ENCODE results near the gene IGSF3.
"Not testable (repeated sequence)": the region's sequence is repeated elsewhere in the genome, so short reads cannot be mapped to it uniquely, and the experiment has no call there.

The IGSF3 gene

GRCh38 chr1:116595065-116595840 lies 72.3 kb downstream of the IGSF3 start:
- not testable (repeated sequence) for DNase-seq

GRCh38 chr1:116593977-116594376 lies 73.6 kb downstream of the IGSF3 start:
- not testable (repeated sequence) for DNase-seq

GRCh38 chr1:116593401-116593800 lies 74.1 kb downstream of the IGSF3 start:
- DNase-seq: not testable (repeated sequence)

GRCh38 chr1:116591951-116592605 lies 75.5 kb downstream of the IGSF3 start:
- not testable (repeated sequence) for DNase-seq

GRCh38 chr1:116591006-116591950 lies 76.3 kb downstream of the IGSF3 start:
- DNase-seq: not testable (repeated sequence)

- not testable (repeated sequence) for DNase-seq
Measured at GRCh38 chr1:116590359-116591005, 77.1 kb downstream of the IGSF3 start.

- not testable (repeated sequence) for DNase-seq
Measured at GRCh38 chr1:116589101-116589735, 78.3 kb downstream of the IGSF3 start.

GRCh38 chr1:116587501-116588227 lies 79.9 kb downstream of the IGSF3 start:
- no peak for DNase-seq

- no peak for DNase-seq
Measured at GRCh38 chr1:116586741-116587143, 80.8 kb downstream of the IGSF3 start.

- DNase-seq: no peak
Measured at GRCh38 chr1:116585886-116586285, 81.6 kb downstream of the IGSF3 start.

- no peak for DNase-seq
Measured at GRCh38 chr1:116581323-116581885, 86.1 kb downstream of the IGSF3 start.

GRCh38 chr1:116580446-116581322 lies 86.8 kb downstream of the IGSF3 start:
- DNase-seq: no peak

GRCh38 chr1:116579259-116579875 lies 88.2 kb downstream of the IGSF3 start:
- DNase-seq: no peak

- DNase-seq: no peak
Measured at GRCh38 chr1:116578581-116578980, 89.0 kb downstream of the IGSF3 start.

GRCh38 chr1:116577759-116578314 lies 89.7 kb downstream of the IGSF3 start:
- no peak for DNase-seq

- DNase-seq: no peak
Measured at GRCh38 chr1:116574581-116575291, 92.8 kb downstream of the IGSF3 start.

GRCh38 chr1:116573431-116574095 lies 94.0 kb downstream of the IGSF3 start:
- DNase-seq: no peak
